ENCODE results near the gene RALGPS1. TPM values are rescaled to one million over a fixed set of nuclear protein-coding genes. Genes with fewer than 3 reads are reported as not detected.

RALGPS1 gene
- total RNA-seq, 1 donor, result 1.6 TPM

- DNase-seq (ENCODE audit: low read depth in 2 of 3, low spot score in 2 of 3), result no peak
Measured at GRCh38 chr9:127179633-127180441, 265.3 kb downstream of the RALGPS1 start.

- DNase-seq (ENCODE audit: low read depth in 2 of 3, low spot score in 2 of 3), result no peak
Measured at GRCh38 chr9:127180457-127181314, 266.1 kb downstream of the RALGPS1 start.

- no peak for DNase-seq (ENCODE audit: low read depth in 2 of 3, low spot score in 2 of 3)
Measured at GRCh38 chr9:127181315-127181580, 266.7 kb downstream of the RALGPS1 start.

GRCh38 chr9:127181595-127182190 is 267.1 kb downstream of the RALGPS1 start:
- no peak for DNase-seq (ENCODE audit: low read depth in 2 of 3, low spot score in 2 of 3)

- DNase-seq (ENCODE audit: low read depth in 2 of 3, low spot score in 2 of 3), result no peak
Measured at GRCh38 chr9:127182901-127183746, 268.5 kb downstream of the RALGPS1 start.

- DNase-seq (ENCODE audit: low read depth in 2 of 3, low spot score in 2 of 3), result no peak
Measured at GRCh38 chr9:127183814-127184582, 269.4 kb downstream of the RALGPS1 start.

- no peak for DNase-seq (ENCODE audit: low read depth in 2 of 3, low spot score in 2 of 3)
Measured at GRCh38 chr9:127184641-127185040, 270.1 kb downstream of the RALGPS1 start.

- no peak for DNase-seq (ENCODE audit: low read depth in 2 of 3, low spot score in 2 of 3)
Measured at GRCh38 chr9:127185181-127185580, 270.6 kb downstream of the RALGPS1 start.

GRCh38 chr9:127185931-127186781 is 271.6 kb downstream of the RALGPS1 start:
- DNase-seq (ENCODE audit: low read depth in 2 of 3, low spot score in 2 of 3), result no peak

GRCh38 chr9:127186806-127187205 is 272.2 kb downstream of the RALGPS1 start:
- no peak for DNase-seq (ENCODE audit: low read depth in 2 of 3, low spot score in 2 of 3)

- no peak for DNase-seq (ENCODE audit: low read depth in 2 of 3, low spot score in 2 of 3)
Measured at GRCh38 chr9:127187231-127187956, 272.8 kb downstream of the RALGPS1 start.

- DNase-seq (ENCODE audit: low read depth in 2 of 3, low spot score in 2 of 3), result no peak
Measured at GRCh38 chr9:127188396-127188795, 273.8 kb downstream of the RALGPS1 start.

GRCh38 chr9:127189628-127190027 is 275.0 kb downstream of the RALGPS1 start:
- DNase-seq (ENCODE audit: low read depth in 2 of 3, low spot score in 2 of 3), result no peak

GRCh38 chr9:127192744-127193143 is 278.2 kb downstream of the RALGPS1 start:
- no peak for DNase-seq (ENCODE audit: low read depth in 2 of 3, low spot score in 2 of 3)

GRCh38 chr9:127193483-127193882 is 278.9 kb downstream of the RALGPS1 start:
- DNase-seq (ENCODE audit: low read depth in 2 of 3, low spot score in 2 of 3), result no peak

GRCh38 chr9:127194881-127195713 is 280.5 kb downstream of the RALGPS1 start:
- DNase-seq (ENCODE audit: low read depth in 2 of 3, low spot score in 2 of 3), result no peak

GRCh38 chr9:127195976-127196825 is 281.6 kb downstream of the RALGPS1 start:
- no peak for DNase-seq (ENCODE audit: low read depth in 2 of 3, low spot score in 2 of 3)

Data from hematopoietic multipotent progenitor cell (in vitro differentiated cells).